HCT116 (cell line): ENCODE measurements around the gene SARS2. TPM values are rescaled to one million over a fixed set of nuclear protein-coding genes. Genes with fewer than 3 reads are reported as not detected.

ENCODE experiments used
- ATAC-seq: fragments of 200-7000 bp; cut with Tn5 transposase; 2 replicates; pipeline ENCODE4 v1.9.1; 2020; ENCODE audit warnings: mild to moderate bottlenecking, moderate library complexity
- BruUV-seq: library from RNA; stranded (reverse); fragments of 400-500 nt; replicated peaks from 2 replicates; lab custom pipeline; 2021; lab: Mats Ljungman, UMichigan
- CTCF ChIA-PET: fragments of 300-600 bp; sonication (Branson Sonifier 250); formaldehyde crosslinking; loops from one replicate; lab custom pipeline; 2021; ENCODE audit warnings: antibody characterized with exemption; lab: Charles Lee
- POLR2A ChIA-PET: fragments of 300-600, 350-600 bp; sonication (Branson Sonifier 250); formaldehyde crosslinking; loops from one replicate; lab custom pipeline; 2021; ENCODE audit warnings: antibody characterized with exemption; lab: Charles Lee
- RAD21 ChIA-PET, 2 experiments: fragments of 300-600 bp; sonication (Branson Sonifier 250); formaldehyde crosslinking; loops; one replicate each; lab custom pipeline; 2023; ENCODE audit warnings: low total read pairs in 2 of 2; ENCODE audit not compliant: uncharacterized antibody in 2 of 2, unreplicated experiment in 2 of 2, low non-redundant PET in 1 of 2; lab: Charles Lee
- DNase-seq: peaks from one replicate; pipeline ENCODE4 v3.0.0-alpha.2; 2010; ENCODE audit warnings: low read depth, low spot score
- H2AFZ ChIP-seq: fragments of 200-600 bp; shearing (Covaris generic), sonication (generic); 2 replicates; pipeline ENCODE4 v1.6.1; 2017; ENCODE audit warnings: low read depth, mixed run types, mixed read lengths, antibody characterized with exemption, low read length; ENCODE audit not compliant: poor library complexity, severe bottlenecking
- H3K27ac ChIP-seq: 2 replicates; pipeline ENCODE4 v1.5.1; 2012; ENCODE audit warnings: low read depth, low read length
- H3K27me3 ChIP-seq: fragments of 200-600 bp; sonication (generic); 2 replicates; pipeline ENCODE4 v1.6.1; 2016; ENCODE audit warnings: mixed run types, low read length, mixed read lengths; ENCODE audit not compliant: insufficient read depth
- H3K36me3 ChIP-seq, 2 experiments: fragments of 200-500 bp in 1 of 2; fragments of 200-600 bp in 1 of 2; sonication (Bioruptor generic) in 1 of 2; sonication (generic) in 1 of 2; 2 replicates each; pipeline versions ENCODE4 v1.5.1 to v1.6.1; 2014 to 2016; ENCODE audit warnings: low read length in 2 of 2, inconsistent platforms in 1 of 2, mixed read lengths in 1 of 2, mixed run types in 1 of 2; ENCODE audit not compliant: insufficient read depth in 2 of 2, control insufficient read depth in 1 of 2
- H3K4me1 ChIP-seq, 2 experiments: fragments of 200-600 bp in 1 of 2; sonication (generic) in 1 of 2; 2 replicates each; pipeline versions ENCODE4 v1.5.1 to v1.6.1; 2012 to 2017; ENCODE audit warnings: low read length in 2 of 2, inconsistent platforms in 1 of 2, mild to moderate bottlenecking in 1 of 2, mixed read lengths in 1 of 2, mixed run types in 1 of 2, moderate library complexity in 1 of 2; ENCODE audit not compliant: insufficient read depth in 2 of 2, control insufficient read depth in 1 of 2
- H3K4me2 ChIP-seq: fragments of 200-600 bp; sonication (generic); 2 replicates; pipeline ENCODE4 v1.6.1; 2017; ENCODE audit warnings: mixed run types, low read length, mixed read lengths
- H3K4me3 ChIP-seq, 2 experiments: fragments of 200-600 bp in 1 of 2; sonication (generic) in 1 of 2; replicated peaks in 1 of 2; 2 replicates each; pipeline ENCODE4 v1.5.1; 2011 to 2016; ENCODE audit warnings: low read length in 2 of 2, control low read depth in 1 of 2, low read depth in 1 of 2, mild to moderate bottlenecking in 1 of 2, mixed read lengths in 1 of 2, mixed run types in 1 of 2
- H3K79me2 ChIP-seq: fragments of 200-600 bp; sonication (generic); 2 replicates; pipeline ENCODE4 v1.6.1; 2017; ENCODE audit warnings: mild to moderate bottlenecking, mixed run types, low read length, moderate library complexity, mixed read lengths; ENCODE audit not compliant: insufficient read depth
- H3K9ac ChIP-seq: fragments of 200-600 bp; sonication (generic); 2 replicates; pipeline ENCODE4 v1.6.1; 2016; ENCODE audit warnings: low read length, mixed read lengths
- H3K9me2 ChIP-seq: fragments of 200-600 bp; sonication (generic), shearing (Covaris generic); 2 replicates; pipeline ENCODE4 v1.6.1; 2017; ENCODE audit warnings: mixed run types, mild to moderate bottlenecking, moderate library complexity; ENCODE audit not compliant: insufficient read depth
- H3K9me3 ChIP-seq, 2 experiments: fragments of 200-500 bp in 1 of 2; fragments of 200-600 bp in 1 of 2; sonication (Bioruptor generic) in 1 of 2; sonication (generic) in 1 of 2; 2 replicates each; pipeline ENCODE4 v1.6.1; 2014 to 2017; ENCODE audit warnings: low read length in 2 of 2, mixed read lengths in 2 of 2, inconsistent platforms in 1 of 2, low read depth in 1 of 2, mild to moderate bottlenecking in 1 of 2, mixed run types in 1 of 2, moderate library complexity in 1 of 2; ENCODE audit not compliant: control insufficient read depth in 1 of 2, insufficient read depth in 1 of 2
- H4K20me1 ChIP-seq: fragments of 200-600 bp; sonication (generic), shearing (Covaris generic); 2 replicates; pipeline ENCODE4 v1.6.1; 2017; ENCODE audit warnings: mixed run types, mild to moderate bottlenecking, moderate library complexity; ENCODE audit not compliant: insufficient read depth
- EGR1 ChIP-seq: IDR thresholded peaks from 2 replicates; pipeline ENCODE4 v1.6.1; 2012; ENCODE audit warnings: low read depth
- ELF1 ChIP-seq: IDR thresholded peaks from 2 replicates; pipeline ENCODE4 v1.6.1; 2012; ENCODE audit warnings: low read depth, borderline replicate concordance
- FOSL1 ChIP-seq: IDR thresholded peaks from 2 replicates; pipeline ENCODE4 v1.6.1; 2012; ENCODE audit warnings: low read depth
- MAX ChIP-seq: IDR thresholded peaks from 2 replicates; pipeline ENCODE4 v1.6.1; 2012
- POLR2AphosphoS5 ChIP-seq: IDR thresholded peaks from 2 replicates; pipeline ENCODE4 v1.6.1; 2011; ENCODE audit warnings: mild to moderate bottlenecking, low read depth, low read length, moderate library complexity
- REST ChIP-seq: IDR thresholded peaks from 2 replicates; pipeline ENCODE4 v1.6.1; 2012; ENCODE audit warnings: low read depth
- YY1 ChIP-seq: IDR thresholded peaks from 2 replicates; pipeline ENCODE4 v1.6.1; 2011; ENCODE audit warnings: low read length, low read depth, moderate library complexity, mild to moderate bottlenecking; ENCODE audit not compliant: insufficient replicate concordance; ENCODE audit errors: extremely low read depth
- ZNF274 ChIP-seq: fragments of 200-500 bp; sonication (Bioruptor generic); IDR thresholded peaks from 2 replicates; pipeline ENCODE4 v1.6.1; 2014; ENCODE audit warnings: mild to moderate bottlenecking, low read depth, low read length, inconsistent platforms
- intact Hi-C: fragments of 100-400 bp; cut with micrococcal nuclease; formaldehyde crosslinking; loops from 2 replicates; pipeline ENCODE4 v1.10.0; 2022
- total RNA-seq: library from RNA; stranded (reverse); gene quantifications from one replicate; pipeline ENCODE4 v1.2.1, GENCODE V29; 2021; ENCODE audit not compliant: unreplicated experiment

SARS2 gene
- total RNA-seq, 1 experiment from 2014 or later: 58.2 TPM

- TF ChIP-seq REST (no peak), ELF1 (no peak), MAX (no peak)
These were observed 49.2 kb upstream of the SARS2 start (continued) for GRCh38 chr19:38979812-38980211.

- Histone ChIP-seq H3K9me3 (peaks cover 0 to 5% of the 10 kb centered on the region in 2 experiments; a peak in 2 of 4 replicates), H3K79me2 (peaks cover 12% of the 10 kb centered on the region; the same call in 1 of the 2 replicates), H4K20me1 (no peaks in the 10 kb centered on the region), H3K9me2 (no peaks in the 10 kb centered on the region), H3K4me2 (no peak overlapping the region), H3K27ac (no peak overlapping the region), H3K9ac (no peak overlapping the region), H3K36me3 (no peaks in the 10 kb centered on the region), H3K4me3 (no peak overlapping the region), H3K27me3 (no peaks in the 10 kb centered on the region), H3K4me1 (peaks cover 8 to 11% of the 10 kb centered on the region in 2 experiments; a peak in 3 of 4 replicates), H2AFZ (no peak overlapping the region)
- intact Hi-C loops: no loop called here
- ChIA-PET RAD21 (no interaction called here), CTCF (no interaction called here), POLR2A (no interaction called here)
- no TSS peak for BruUV-seq
- TF ChIP-seq FOSL1 (no peak), EGR1 (no peak), REST (no peak), MAX (no peak), ZNF274 (no peak), YY1 (no peak), POLR2AphosphoS5 (no peak)
- no peak for ATAC-seq
- no peak for DNase-seq
These were observed 47.7 kb upstream of the SARS2 start for GRCh38 chr19:38978326-38978689.
